Measurements from ENCODE around the gene RASSF3. TPM values are rescaled to one million over a fixed set of nuclear protein-coding genes. Genes with fewer than 3 reads are reported as not detected.
A peak's percentile ranks its signal among the peaks of the same experiment; 100 is the strongest.

RASSF3 gene
- polyA plus RNA-seq, 3 donors, result 6.6 to 77.9 (median 14.5) TPM

DNA sequence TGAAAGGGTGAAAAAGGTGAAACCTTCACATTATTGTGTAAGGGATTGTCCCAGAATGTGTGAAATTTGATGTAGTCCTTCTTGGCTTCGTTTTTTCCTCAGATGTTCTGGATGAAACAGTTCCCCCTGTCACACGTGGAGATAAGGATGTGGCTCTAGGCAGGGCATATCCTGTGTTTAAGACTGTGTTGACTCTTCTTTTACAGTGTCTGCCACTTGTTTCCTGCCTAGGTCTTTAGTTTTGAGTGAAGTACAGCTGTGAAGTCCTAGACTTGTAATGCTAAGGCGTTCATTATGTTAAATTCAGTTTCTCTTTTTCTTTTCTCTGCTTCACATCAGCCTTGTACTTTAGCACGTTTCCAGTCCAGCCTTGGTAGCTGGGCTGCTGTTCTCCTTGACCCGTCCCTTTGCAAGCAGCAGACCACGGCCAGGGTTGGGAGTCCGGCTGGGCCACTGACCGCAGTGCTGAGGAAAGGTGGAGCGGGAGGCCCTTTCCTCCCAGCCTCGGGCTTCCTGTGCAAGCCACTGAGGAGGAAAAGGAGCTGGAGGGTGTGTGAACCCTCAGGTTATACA is 59.1 kb downstream of the RASSF3 start:
- peak overlapping the region in 1 of 3 experiments; percentile 34 for H3K4me3 ChIP-seq (replicated peaks in 1 of 3; ENCODE audit: low read depth in 2 of 3, low read length in 3 of 3)
- H3K9ac ChIP-seq (ENCODE audit: insufficient read depth, low read length, poor library complexity, severe bottlenecking), result no peak overlapping the region
- Mint-ChIP-seq H3K4me1 (peaks cover 95% of the 10 kb centered on the region), H3K27ac (peak overlapping the region; percentile 51 to 90 (median 84)), H3K36me3 (peaks cover 11 to 35% of the 10 kb centered on the region in 2 donors), H3K9me3 (peaks cover 0 to 3% (median 0%) of the 10 kb centered on the region in 7 donors), H3K27me3 (ENCODE audit: low read depth in 3 of 3) (peaks cover 0 to 4% (median 0%) of the 10 kb centered on the region in 3 donors), H3K4me3 (peak overlapping the region; percentile 73 to 77)
- intact Hi-C loops (cut with micrococcal nuclease), result no loop called here
- H2AFZ ChIP-seq (ENCODE audit: insufficient read depth, low read depth, low read length, poor library complexity, severe bottlenecking), result no peak overlapping the region
- peaks cover 78 to 89% of the 10 kb centered on the region in 2 donors for H3K4me1 ChIP-seq (ENCODE audit: control insufficient read depth in 1 of 2, insufficient read depth in 2 of 2, low read length in 2 of 2)
- H3K9me3 ChIP-seq (replicated peaks in 1 of 2; ENCODE audit: control insufficient read depth in 1 of 2, insufficient read depth in 1 of 2, low read length in 2 of 2), result no peaks in the 10 kb centered on the region
- no peaks in the 10 kb centered on the region for H3K27me3 ChIP-seq (ENCODE audit: control insufficient read depth in 2 of 2, insufficient read depth in 2 of 2, low read length in 2 of 2)
- peaks cover 100% of the 10 kb centered on the region for H3K79me2 ChIP-seq (ENCODE audit: insufficient read depth, low read length)
- peaks cover 100% of the 10 kb centered on the region for H4K20me1 ChIP-seq (ENCODE audit: insufficient read depth, low read length)
- peak overlapping the region; percentile 43 for H3K4me2 ChIP-seq (replicated peaks; ENCODE audit: extremely low read depth, low read length, poor library complexity, severe bottlenecking)
- DNase-seq, result no peak
- H3K36me3 ChIP-seq (replicated peaks in 1 of 2; ENCODE audit: control insufficient read depth in 1 of 2, insufficient read depth in 2 of 2, low read length in 2 of 2), result peaks cover 4 to 9% of the 10 kb centered on the region in 2 donors
- TF ChIP-seq, protein P1, sequence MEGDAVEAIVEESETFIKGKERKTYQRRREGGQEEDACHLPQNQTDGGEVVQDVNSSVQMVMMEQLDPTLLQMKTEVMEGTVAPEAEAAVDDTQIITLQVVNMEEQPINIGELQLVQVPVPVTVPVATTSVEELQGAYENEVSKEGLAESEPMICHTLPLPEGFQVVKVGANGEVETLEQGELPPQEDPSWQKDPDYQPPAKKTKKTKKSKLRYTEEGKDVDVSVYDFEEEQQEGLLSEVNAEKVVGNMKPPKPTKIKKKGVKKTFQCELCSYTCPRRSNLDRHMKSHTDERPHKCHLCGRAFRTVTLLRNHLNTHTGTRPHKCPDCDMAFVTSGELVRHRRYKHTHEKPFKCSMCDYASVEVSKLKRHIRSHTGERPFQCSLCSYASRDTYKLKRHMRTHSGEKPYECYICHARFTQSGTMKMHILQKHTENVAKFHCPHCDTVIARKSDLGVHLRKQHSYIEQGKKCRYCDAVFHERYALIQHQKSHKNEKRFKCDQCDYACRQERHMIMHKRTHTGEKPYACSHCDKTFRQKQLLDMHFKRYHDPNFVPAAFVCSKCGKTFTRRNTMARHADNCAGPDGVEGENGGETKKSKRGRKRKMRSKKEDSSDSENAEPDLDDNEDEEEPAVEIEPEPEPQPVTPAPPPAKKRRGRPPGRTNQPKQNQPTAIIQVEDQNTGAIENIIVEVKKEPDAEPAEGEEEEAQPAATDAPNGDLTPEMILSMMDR (IDR thresholded peaks at IDR 0.05), result no peak
- WGBS (ENCODE audit: insufficient coverage), result 0% methylated on average over 3 of the region's 10 CpGs
- peak overlapping the region; percentile 55 to 79 for H3K27ac ChIP-seq (ENCODE audit: low read depth in 1 of 2, low read length in 2 of 2)

DNA sequence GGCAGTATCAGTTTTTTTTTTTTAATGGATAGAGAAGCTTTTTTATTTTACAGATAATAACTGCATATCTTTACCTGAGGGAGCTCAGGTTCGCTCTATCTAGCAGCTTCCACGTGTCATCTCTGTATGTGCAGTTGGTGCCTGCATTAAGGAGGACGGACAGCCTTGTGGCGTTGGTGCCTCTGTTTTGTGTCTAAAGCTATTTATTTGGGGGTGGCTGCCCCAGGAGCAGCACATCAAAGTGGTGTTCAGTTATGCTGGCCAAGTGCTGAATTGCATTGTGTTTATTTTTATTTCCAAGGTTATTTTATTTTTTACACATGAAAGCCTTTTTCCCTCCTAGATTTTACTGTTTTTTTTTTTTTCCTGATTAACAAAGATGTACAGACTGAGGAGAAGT is 59.7 kb downstream of the RASSF3 start:
- Mint-ChIP-seq H3K27ac (peak overlapping the region in 4 of 7 donors; percentile 75 to 89 (median 80)), H3K4me3 (peak overlapping the region in 1 of 2 donors; percentile 19), H3K27me3 (ENCODE audit: low read depth in 3 of 3) (peaks cover 0 to 4% (median 0%) of the 10 kb centered on the region in 3 donors), H3K4me1 (peaks cover 92% of the 10 kb centered on the region), H3K36me3 (peaks cover 15 to 39% of the 10 kb centered on the region in 2 donors), H3K9me3 (peaks cover 0 to 3% (median 0%) of the 10 kb centered on the region in 7 donors)
- H3K27me3 ChIP-seq (ENCODE audit: control insufficient read depth in 2 of 2, insufficient read depth in 2 of 2, low read length in 2 of 2), result no peaks in the 10 kb centered on the region
- TF ChIP-seq, protein P1 (IDR thresholded peaks at IDR 0.05), result no peak
- H4K20me1 ChIP-seq (ENCODE audit: insufficient read depth, low read length), result peaks cover 100% of the 10 kb centered on the region
- peaks cover 100% of the 10 kb centered on the region for H3K79me2 ChIP-seq (ENCODE audit: insufficient read depth, low read length)
- WGBS (ENCODE audit: insufficient coverage), result 33% methylated on average over 3 of the region's 4 CpGs
- DNase-seq, result no peak
- intact Hi-C loops (cut with micrococcal nuclease), result loop anchor here in 1 of 2 donors (5.0 kb wide), 1 partner anchor 58 kb away; the partner anchor contains the start of gene RASSF3
- H2AFZ ChIP-seq (ENCODE audit: insufficient read depth, low read depth, low read length, poor library complexity, severe bottlenecking), result no peak overlapping the region
- H3K4me1 ChIP-seq (ENCODE audit: control insufficient read depth in 1 of 2, insufficient read depth in 2 of 2, low read length in 2 of 2), result peaks cover 75 to 86% of the 10 kb centered on the region in 2 donors
- H3K4me3 ChIP-seq (replicated peaks in 1 of 3; ENCODE audit: low read depth in 2 of 3, low read length in 3 of 3), result peak overlapping the region in 1 of 3 experiments; percentile 34
- no peaks in the 10 kb centered on the region for H3K9me3 ChIP-seq (replicated peaks in 1 of 2; ENCODE audit: control insufficient read depth in 1 of 2, insufficient read depth in 1 of 2, low read length in 2 of 2)
- no peak overlapping the region for H3K9ac ChIP-seq (ENCODE audit: insufficient read depth, low read length, poor library complexity, severe bottlenecking)
- peak overlapping the region in 1 of 2 donors; percentile 29 for H3K27ac ChIP-seq (ENCODE audit: low read depth in 1 of 2, low read length in 2 of 2)
- H3K4me2 ChIP-seq (replicated peaks; ENCODE audit: extremely low read depth, low read length, poor library complexity, severe bottlenecking), result peak overlapping the region; percentile 43
- H3K36me3 ChIP-seq (replicated peaks in 1 of 2; ENCODE audit: control insufficient read depth in 1 of 2, insufficient read depth in 2 of 2, low read length in 2 of 2), result peaks cover 4 to 10% of the 10 kb centered on the region in 2 donors

Data from CD14-positive monocyte (primary cell).